ENCODE results near the gene CDK6. TPM values are rescaled to one million over a fixed set of nuclear protein-coding genes. Genes with fewer than 3 reads are reported as not detected.

CDK6 gene
- total and polyA plus RNA-seq, 2 of the 8 experiments (the other 6 are each of a cell fraction or from before 2014, with no cell fraction given), result 5.9 to 18.9 TPM

DNA sequence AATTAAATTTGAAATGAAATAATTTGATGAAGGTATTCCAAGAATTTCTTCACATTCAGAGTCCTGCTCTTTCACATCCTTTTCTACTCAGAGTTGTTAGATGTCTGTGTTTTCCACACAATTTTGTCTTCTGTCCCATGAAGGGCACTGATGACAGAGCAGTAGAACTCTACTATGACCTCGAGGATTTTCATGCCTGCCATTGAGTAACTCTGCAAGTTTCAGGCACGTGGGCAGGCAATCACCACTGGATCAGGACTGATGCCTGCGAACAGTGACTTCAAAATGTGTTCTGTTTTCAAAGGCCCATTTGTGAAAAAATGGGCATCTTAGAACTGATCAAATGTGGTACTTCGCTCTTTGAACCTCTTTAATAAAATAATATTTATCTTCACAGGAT lies 91.1 kb downstream of the CDK6 start:
- no peak overlapping the region for H4K91ac ChIP-seq (replicated peaks; ENCODE audit: insufficient read length, low read length)
- H2AK5ac ChIP-seq (ENCODE audit: low read depth, low read length), result no peak overlapping the region
- no peaks in the 10 kb centered on the region for H4K20me1 ChIP-seq (replicated peaks in 1 of 2; ENCODE audit: control insufficient read depth in 1 of 2, insufficient read depth in 2 of 2, low read length in 2 of 2)
- ChIA-PET CTCF (ENCODE audit: partially characterized antibody) (no interaction called here), POLR2A (ENCODE audit: partially characterized antibody) (no interaction called here)
- no peaks in the 10 kb centered on the region for H3K79me1 ChIP-seq (ENCODE audit: low read depth, low read length)
- H3K4me2 ChIP-seq (ENCODE audit: insufficient read depth in 1 of 2, low read depth in 2 of 2, low read length in 2 of 2), result no peak overlapping the region
- no peaks in the 10 kb centered on the region for H3K9me3 ChIP-seq (ENCODE audit: insufficient read depth in 2 of 2, low read depth in 1 of 2, low read length in 1 of 2)
- H2BK12ac ChIP-seq (ENCODE audit: low read depth, low read length), result no peak overlapping the region
- no peak overlapping the region for H2AFZ ChIP-seq (ENCODE audit: low read length)
- FAIRE-seq, result no peak
- no peak overlapping the region for H3K23ac ChIP-seq (ENCODE audit: insufficient read length)
- H3K79me2 ChIP-seq (ENCODE audit: control insufficient read depth in 1 of 2, insufficient read depth in 2 of 2, low read length in 2 of 2), result no peaks in the 10 kb centered on the region
- no peak overlapping the region for H3K18ac ChIP-seq (ENCODE audit: extremely low read depth, low read length)
- TF ChIP-seq ATF3 (IDR thresholded peaks at IDR 0.05; ENCODE audit: insufficient read depth, low read depth, low read length) (no peak), KDM5A (IDR thresholded peaks at IDR 0.05; ENCODE audit: low read length) (no peak), EZH2 (IDR thresholded peaks at IDR 0.05; ENCODE audit: low read depth, low read length, severe bottlenecking) (no peak), PHF8 (conservative IDR thresholded peaks at IDR 0.05; ENCODE audit: low read depth, low read length) (no peak), SIRT6 (IDR thresholded peaks at IDR 0.05; ENCODE audit: low read length) (no peak), SAP30 (IDR thresholded peaks at IDR 0.05; ENCODE audit: insufficient read depth, insufficient replicate concordance, low read length) (no peak), NRF1 (IDR thresholded peaks at IDR 0.05; ENCODE audit: low read depth, low read length) (no peak), HDAC2 (IDR thresholded peaks at IDR 0.05; ENCODE audit: borderline replicate concordance in 1 of 2, low read depth in 2 of 2, low read length in 2 of 2) (no peak)
- TF ChIP-seq, protein P1, sequence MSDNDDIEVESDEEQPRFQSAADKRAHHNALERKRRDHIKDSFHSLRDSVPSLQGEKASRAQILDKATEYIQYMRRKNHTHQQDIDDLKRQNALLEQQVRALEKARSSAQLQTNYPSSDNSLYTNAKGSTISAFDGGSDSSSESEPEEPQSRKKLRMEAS (IDR thresholded peaks at IDR 0.05), result no peak
- no peak overlapping the region for H3K4me3 ChIP-seq (ENCODE audit: extremely low read depth in 1 of 4, insufficient read depth in 2 of 4, low read depth in 3 of 4, low read length in 4 of 4)
- H3K4ac ChIP-seq (replicated peaks; ENCODE audit: insufficient read length, low read depth, low read length), result no peak overlapping the region
- no peak overlapping the region for H2BK5ac ChIP-seq (ENCODE audit: low read depth, low read length)
- DNase-seq (ENCODE audit: low read depth in 1 of 2, low spot score in 2 of 2), result no peak
- H3K23me2 ChIP-seq (ENCODE audit: low read depth, low read length), result no peaks in the 10 kb centered on the region
- no peak overlapping the region for H3K9ac ChIP-seq (replicated peaks in 1 of 4; ENCODE audit: extremely low read depth in 1 of 4, low read depth in 3 of 4, low read length in 3 of 4)
- H3K56ac ChIP-seq (replicated peaks; ENCODE audit: insufficient read length, low read depth, low read length), result no peak overlapping the region
- H3K4me1 ChIP-seq (replicated peaks in 1 of 4; ENCODE audit: control insufficient read depth in 3 of 4, insufficient read depth in 4 of 4, low read length in 3 of 4), result peaks cover 0 to 4% (median 2%) of the 10 kb centered on the region in 4 experiments; a peak in 2 of 7 replicates
- no peak overlapping the region for H4K8ac ChIP-seq (ENCODE audit: extremely low read depth, insufficient read depth, low read length)
- no peak overlapping the region for H2BK120ac ChIP-seq (replicated peaks; ENCODE audit: low read depth, low read length)
- no peak overlapping the region for H3K14ac ChIP-seq (ENCODE audit: insufficient read length)
- whole genome bisulfite sequencing, 2 experiments (ENCODE audit: extremely low coverage in 1 of 2, insufficient coverage in 1 of 2, insufficient read length in 1 of 2, insufficient replicate concordance in 2 of 2, low coverage in 1 of 2, low lambda C conversion rate in 2 of 2, missing lambda C conversion rate in 1 of 2), result 95% methylated on average over 4 of the region's 4 CpGs; no CpG with 5 or more reads in 1 of the 2 experiments
- H2BK15ac ChIP-seq (ENCODE audit: low read length), result no peak overlapping the region
- H3K27me3 ChIP-seq (replicated peaks in 1 of 4; ENCODE audit: control insufficient read depth in 3 of 4, extremely low read depth in 1 of 4, insufficient read depth in 3 of 4, low read length in 3 of 4), result no peaks in the 10 kb centered on the region
- H4K5ac ChIP-seq (ENCODE audit: insufficient read length, low read depth, low read length), result no peak overlapping the region
- H2BK20ac ChIP-seq (ENCODE audit: low read length), result no peak overlapping the region
- H3K36me3 ChIP-seq (ENCODE audit: control insufficient read depth in 2 of 4, insufficient read depth in 4 of 4, low read length in 3 of 4), result no peaks in the 10 kb centered on the region
- no peak overlapping the region for H3K27ac ChIP-seq (ENCODE audit: low read depth, low read length)

All from H1 (cell line).